ENCODE measurements around the gene SHPK. TPM values are rescaled to one million over a fixed set of nuclear protein-coding genes. Genes with fewer than 3 reads are reported as not detected.

The SHPK gene
- total RNA-seq, 1 experiment from 2014 or later: 19.6 TPM

- Histone ChIP-seq H3K4me2 (ENCODE audit: low read length) (no peak overlapping the region), H3K9me2 (ENCODE audit: insufficient read depth) (no peaks in the 10 kb centered on the region), H3K79me2 (ENCODE audit: insufficient read depth, low read length) (no peaks in the 10 kb centered on the region), H3K9me3 (ENCODE audit: control insufficient read depth in 1 of 2, insufficient read depth in 1 of 2, low read depth in 1 of 2, low read length in 2 of 2) (no peaks in the 10 kb centered on the region), H3K36me3 (ENCODE audit: control insufficient read depth in 1 of 2, insufficient read depth in 2 of 2, low read length in 2 of 2) (no peaks in the 10 kb centered on the region), H3K9ac (ENCODE audit: low read length) (no peak overlapping the region), H2AFZ (ENCODE audit: low read depth, low read length, poor library complexity, severe bottlenecking) (no peak overlapping the region), H3K4me1 (ENCODE audit: control insufficient read depth in 1 of 2, insufficient read depth in 2 of 2, low read length in 2 of 2) (peaks cover 12 to 16% of the 10 kb centered on the region in 2 experiments), H3K4me3 (replicated peaks in 1 of 2; ENCODE audit: low read depth in 1 of 2, low read length in 2 of 2) (no peak overlapping the region), H4K20me1 (ENCODE audit: insufficient read depth) (no peaks in the 10 kb centered on the region), H3K27me3 (ENCODE audit: insufficient read depth, low read length) (no peaks in the 10 kb centered on the region), H3K27ac (ENCODE audit: low read depth, low read length) (no peak overlapping the region)
- intact Hi-C loops (cut with micrococcal nuclease): no loop called here
- TF ChIP-seq ZFX (IDR thresholded peaks at IDR 0.05) (no peak), SP1 (IDR thresholded peaks at IDR 0.05; ENCODE audit: low read depth) (no peak), ZNF274 (IDR thresholded peaks at IDR 0.05; ENCODE audit: low read depth, low read length) (no peak), EGR1 (IDR thresholded peaks at IDR 0.05; ENCODE audit: low read depth) (no peak), EZH2phosphoT487 (IDR thresholded peaks at IDR 0.05; ENCODE audit: borderline replicate concordance) (no peak), CEBPB (IDR thresholded peaks at IDR 0.05; ENCODE audit: low read depth) (no peak), CBX3 (IDR thresholded peaks at IDR 0.05; ENCODE audit: low read depth) (no peak), EZH2 (IDR thresholded peaks at IDR 0.05) (no peak), ATF3 (IDR thresholded peaks at IDR 0.05) (no peak), SRF (IDR thresholded peaks at IDR 0.05; ENCODE audit: low read depth) (no peak)
- ATAC-seq (no peak), DNase-seq (ENCODE audit: low read depth, low spot score) (no peak)
- BruUV-seq (replicated peaks): no TSS peak
- CTCF ChIA-PET: no interaction called here
- RAD21 ChIA-PET (ENCODE audit: low non-redundant PET in 1 of 2, low total read pairs in 2 of 2, uncharacterized antibody in 2 of 2, unreplicated experiment in 2 of 2): no interaction called here
- POLR2A ChIA-PET: interaction anchor here (1.2 kb wide), 1 partner anchor 9 kb away, joined by 3 read pairs; no protein-coding TSS in a partner anchor
Observed at GRCh38 chr17:3657874-3658783, 22.1 kb upstream of the SHPK start.

GRCh38 chr17:3657588-3657869 is 21.5 kb upstream of the SHPK start:
- DNase-seq (ENCODE audit: low read depth, low spot score) (no peak), ATAC-seq (no peak)
- Histone ChIP-seq H3K9ac (ENCODE audit: low read length) (no peak overlapping the region), H3K4me3 (replicated peaks in 1 of 2; ENCODE audit: low read depth in 1 of 2, low read length in 2 of 2) (no peak overlapping the region), H3K9me3 (ENCODE audit: control insufficient read depth in 1 of 2, insufficient read depth in 1 of 2, low read depth in 1 of 2, low read length in 2 of 2) (no peaks in the 10 kb centered on the region), H3K9me2 (ENCODE audit: insufficient read depth) (no peaks in the 10 kb centered on the region), H3K4me2 (ENCODE audit: low read length) (no peak overlapping the region), H3K27me3 (ENCODE audit: insufficient read depth, low read length) (no peaks in the 10 kb centered on the region), H3K4me1 (ENCODE audit: control insufficient read depth in 1 of 2, insufficient read depth in 2 of 2, low read length in 2 of 2) (peaks cover 12 to 16% of the 10 kb centered on the region in 2 experiments), H3K79me2 (ENCODE audit: insufficient read depth, low read length) (no peaks in the 10 kb centered on the region), H3K36me3 (ENCODE audit: control insufficient read depth in 1 of 2, insufficient read depth in 2 of 2, low read length in 2 of 2) (no peaks in the 10 kb centered on the region), H2AFZ (ENCODE audit: low read depth, low read length, poor library complexity, severe bottlenecking) (no peak overlapping the region), H4K20me1 (ENCODE audit: insufficient read depth) (no peaks in the 10 kb centered on the region), H3K27ac (ENCODE audit: low read depth, low read length) (no peak overlapping the region)
- no peak for TF ChIP-seq REST (IDR thresholded peaks at IDR 0.05; ENCODE audit: low read depth)
- RAD21 ChIA-PET (ENCODE audit: low non-redundant PET in 1 of 2, low total read pairs in 2 of 2, uncharacterized antibody in 2 of 2, unreplicated experiment in 2 of 2): no interaction called here
- CTCF ChIA-PET: no interaction called here
- BruUV-seq (replicated peaks): no TSS peak
- POLR2A ChIA-PET: interaction anchor here (1.2 kb wide), 1 partner anchor 10 kb away, joined by 3 read pairs; no protein-coding TSS in a partner anchor
- intact Hi-C loops (cut with micrococcal nuclease): no loop called here

Measured in HCT116 (cell line).